Osteocyte (in vitro differentiated cells): Measurements from ENCODE around the gene GTPBP8. TPM values are rescaled to one million over a fixed set of nuclear protein-coding genes. Genes with fewer than 3 reads are reported as not detected.

ENCODE experiments used
- DNase-seq: peaks from one replicate; pipeline ENCODE4 v3.0.0; 2021; ENCODE audit warnings: mixed read lengths; ENCODE audit not compliant: unreplicated experiment; ENCODE audit errors: extremely low spot score
- H3K27ac Mint-ChIP-seq: one replicate; pipeline ENCODE4 v1.8.0; 2021; ENCODE audit warnings: mild to moderate bottlenecking, mixed read lengths; ENCODE audit not compliant: unreplicated experiment
- H3K27me3 Mint-ChIP-seq: one replicate; pipeline ENCODE4 v1.8.0; 2021; ENCODE audit warnings: mixed read lengths; ENCODE audit not compliant: unreplicated experiment
- H3K36me3 Mint-ChIP-seq: one replicate; pipeline ENCODE4 v1.8.0; 2021; ENCODE audit warnings: mixed read lengths; ENCODE audit not compliant: unreplicated experiment
- H3K4me1 Mint-ChIP-seq: one replicate; pipeline ENCODE4 v1.8.0; 2021; ENCODE audit warnings: mixed read lengths; ENCODE audit not compliant: unreplicated experiment
- H3K4me3 Mint-ChIP-seq: one replicate; pipeline ENCODE4 v1.8.0; 2021; ENCODE audit warnings: mild to moderate bottlenecking, moderate library complexity, mixed read lengths; ENCODE audit not compliant: unreplicated experiment
- H3K9me3 Mint-ChIP-seq: one replicate; pipeline ENCODE4 v1.8.0; 2021; ENCODE audit warnings: mixed read lengths; ENCODE audit not compliant: unreplicated experiment
- total RNA-seq: library from RNA; stranded (reverse); gene quantifications from 2 replicates; pipeline ENCODE4 v1.2.1, GENCODE V29; 2021
- TF ChIP-seq, protein P1 (sequence below): fragments of 200-600 bp; sonication (generic); IDR thresholded peaks from 2 replicates; pipeline ENCODE4 v1.5.0; 2021; ENCODE audit warnings: antibody characterized with exemption, mild to moderate bottlenecking, moderate library complexity

Gene GTPBP8
- total RNA-seq, 1 donor from 2014 or later, result 18.2 TPM

DNA sequence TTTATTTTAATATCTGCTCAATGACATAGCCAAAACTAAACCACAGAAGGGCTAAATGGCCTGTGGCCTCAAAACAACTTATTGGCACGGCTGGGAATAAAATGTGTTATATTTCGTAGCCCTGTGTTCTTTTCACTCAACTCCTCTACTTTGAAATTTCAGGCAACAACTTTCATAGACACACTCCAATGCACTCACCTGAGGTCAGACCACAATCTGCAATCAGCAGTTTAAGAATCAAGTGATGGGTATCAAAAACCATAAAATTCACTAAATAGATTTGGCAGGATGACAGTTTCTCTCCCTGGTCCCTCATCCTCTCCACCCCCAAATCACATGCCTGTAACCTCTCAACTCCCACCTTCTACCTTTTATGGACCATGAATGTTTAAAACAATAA is 13.8 kb upstream of the GTPBP8 start:
- TF ChIP-seq, protein P1, sequence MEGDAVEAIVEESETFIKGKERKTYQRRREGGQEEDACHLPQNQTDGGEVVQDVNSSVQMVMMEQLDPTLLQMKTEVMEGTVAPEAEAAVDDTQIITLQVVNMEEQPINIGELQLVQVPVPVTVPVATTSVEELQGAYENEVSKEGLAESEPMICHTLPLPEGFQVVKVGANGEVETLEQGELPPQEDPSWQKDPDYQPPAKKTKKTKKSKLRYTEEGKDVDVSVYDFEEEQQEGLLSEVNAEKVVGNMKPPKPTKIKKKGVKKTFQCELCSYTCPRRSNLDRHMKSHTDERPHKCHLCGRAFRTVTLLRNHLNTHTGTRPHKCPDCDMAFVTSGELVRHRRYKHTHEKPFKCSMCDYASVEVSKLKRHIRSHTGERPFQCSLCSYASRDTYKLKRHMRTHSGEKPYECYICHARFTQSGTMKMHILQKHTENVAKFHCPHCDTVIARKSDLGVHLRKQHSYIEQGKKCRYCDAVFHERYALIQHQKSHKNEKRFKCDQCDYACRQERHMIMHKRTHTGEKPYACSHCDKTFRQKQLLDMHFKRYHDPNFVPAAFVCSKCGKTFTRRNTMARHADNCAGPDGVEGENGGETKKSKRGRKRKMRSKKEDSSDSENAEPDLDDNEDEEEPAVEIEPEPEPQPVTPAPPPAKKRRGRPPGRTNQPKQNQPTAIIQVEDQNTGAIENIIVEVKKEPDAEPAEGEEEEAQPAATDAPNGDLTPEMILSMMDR, result no peak
- H3K4me1 Mint-ChIP-seq, result peaks cover 4% of the 10 kb centered on the region
- H3K27me3 Mint-ChIP-seq, result peaks cover 25% of the 10 kb centered on the region
- no peak overlapping the region for H3K27ac Mint-ChIP-seq
- no peak for DNase-seq
- no peak overlapping the region for H3K4me3 Mint-ChIP-seq
- no peaks in the 10 kb centered on the region for H3K9me3 Mint-ChIP-seq
- H3K36me3 Mint-ChIP-seq, result no peaks in the 10 kb centered on the region

DNA sequence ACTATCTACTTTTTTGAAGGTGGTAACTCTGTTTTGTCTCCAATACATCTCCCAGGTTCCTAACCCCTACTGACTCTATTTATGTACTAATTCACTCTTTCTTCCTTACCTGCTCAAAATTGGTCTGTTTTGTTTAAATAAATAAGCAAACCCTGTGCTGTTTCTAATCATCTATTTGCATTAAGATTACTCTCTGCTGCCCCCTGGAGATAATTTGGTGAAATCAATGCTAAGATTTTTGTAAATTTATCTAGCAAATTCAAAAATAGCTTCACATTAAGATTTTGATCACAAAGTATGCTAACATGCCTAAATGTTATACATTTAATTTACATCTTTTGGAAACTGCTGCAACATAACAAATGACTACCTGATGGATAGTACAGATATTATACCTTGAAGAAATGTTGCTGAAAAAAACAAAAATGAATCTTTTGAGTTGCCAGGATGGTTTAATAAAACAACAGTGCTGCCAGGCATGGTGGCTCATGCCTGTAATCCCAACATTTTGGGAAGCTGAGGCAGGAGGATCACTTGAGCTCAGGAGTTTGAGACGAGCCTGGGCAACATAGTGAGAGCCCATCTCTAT is 11.4 kb upstream of the GTPBP8 start:
- H3K36me3 Mint-ChIP-seq, result no peaks in the 10 kb centered on the region
- no peak overlapping the region for H3K27ac Mint-ChIP-seq
- peaks cover 13% of the 10 kb centered on the region for H3K27me3 Mint-ChIP-seq
- no peak overlapping the region for H3K4me3 Mint-ChIP-seq
- H3K9me3 Mint-ChIP-seq, result no peaks in the 10 kb centered on the region
- TF ChIP-seq, protein P1, result peak; percentile 73
- DNase-seq, result no peak
- peaks cover 4% of the 10 kb centered on the region for H3K4me1 Mint-ChIP-seq

DNA sequence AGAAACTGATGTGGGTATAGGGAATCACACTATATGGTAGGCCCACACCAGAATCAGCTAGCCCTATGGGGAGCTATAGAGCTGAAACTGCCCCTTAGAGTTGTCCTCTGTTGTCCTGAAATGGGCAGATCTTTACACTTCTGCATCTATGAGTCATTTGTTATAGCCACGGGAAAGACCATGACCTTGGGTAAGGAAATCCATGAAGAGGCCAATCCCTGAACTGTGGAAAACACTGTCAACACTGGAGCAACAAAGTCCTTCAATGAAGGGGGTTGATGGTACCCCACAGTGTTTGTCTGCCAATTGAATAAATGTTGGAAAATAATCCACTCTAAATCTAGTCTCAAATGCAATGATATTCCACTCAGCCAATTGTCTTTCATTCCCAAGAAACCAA is 10.7 kb upstream of the GTPBP8 start:
- TF ChIP-seq, protein P1, result no peak
- Mint-ChIP-seq H3K36me3 (no peaks in the 10 kb centered on the region), H3K4me3 (no peak overlapping the region), H3K27me3 (peaks cover 13% of the 10 kb centered on the region), H3K4me1 (peaks cover 4% of the 10 kb centered on the region), H3K9me3 (no peaks in the 10 kb centered on the region), H3K27ac (no peak overlapping the region)
- DNase-seq, result no peak

DNA sequence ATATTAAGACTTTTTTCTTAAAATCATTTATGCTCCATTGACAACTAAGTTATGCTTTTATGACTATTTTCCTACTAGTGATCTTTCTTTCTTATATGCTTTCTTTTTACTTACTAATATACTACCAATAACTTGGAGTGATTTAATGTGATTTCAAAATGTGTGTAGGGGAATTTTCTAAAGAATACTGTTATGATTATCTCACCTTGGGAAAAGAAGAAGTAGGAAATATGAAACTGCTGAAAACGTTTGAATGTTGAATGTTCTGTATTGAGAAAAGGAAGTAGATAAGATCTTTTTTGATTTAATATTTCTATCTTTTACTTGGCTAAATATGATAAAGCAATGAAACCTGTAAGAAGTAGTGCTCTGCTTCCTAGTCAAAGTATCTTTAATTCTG is 8.1 kb upstream of the GTPBP8 start:
- Mint-ChIP-seq H3K4me1 (no peaks in the 10 kb centered on the region), H3K27ac (no peak overlapping the region), H3K4me3 (no peak overlapping the region), H3K27me3 (peaks cover 22% of the 10 kb centered on the region), H3K36me3 (no peaks in the 10 kb centered on the region), H3K9me3 (no peaks in the 10 kb centered on the region)
- no peak for DNase-seq
- TF ChIP-seq, protein P1, result no peak

DNA sequence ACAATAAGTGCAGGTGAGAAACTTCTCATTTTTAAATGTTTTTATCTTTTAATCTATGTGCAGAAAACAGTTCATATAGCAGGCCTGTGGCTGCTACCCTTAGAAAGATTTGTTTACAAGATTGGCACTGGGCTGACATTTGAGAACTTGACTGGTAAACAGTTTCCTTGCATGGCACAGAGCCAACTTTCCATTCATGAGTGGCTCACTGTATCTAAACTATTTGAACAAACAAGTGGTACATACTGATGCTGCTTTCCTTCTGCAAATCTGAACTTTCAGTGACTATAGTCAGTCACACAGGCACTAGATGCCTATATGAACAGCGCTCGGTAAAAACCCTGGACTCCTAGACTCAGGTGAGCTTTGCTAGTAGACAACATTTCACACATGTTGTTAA is 6.3 kb upstream of the GTPBP8 start:
- H3K9me3 Mint-ChIP-seq, result no peaks in the 10 kb centered on the region
- no peak overlapping the region for H3K4me3 Mint-ChIP-seq
- peaks cover 22% of the 10 kb centered on the region for H3K27me3 Mint-ChIP-seq
- H3K4me1 Mint-ChIP-seq, result no peaks in the 10 kb centered on the region
- TF ChIP-seq, protein P1, result no peak
- no peak for DNase-seq
- H3K27ac Mint-ChIP-seq, result no peak overlapping the region
- H3K36me3 Mint-ChIP-seq, result no peaks in the 10 kb centered on the region
